Mesothelial cell of epicardium (in vitro differentiated cells): Measurements from ENCODE around the gene PRPF6. TPM values are rescaled to one million over a fixed set of nuclear protein-coding genes. Genes with fewer than 3 reads are reported as not detected.

Experiments
- DNase-seq, 2 experiments: peaks; one replicate each; pipeline ENCODE4 v3.0.0; 2021; ENCODE audit warnings: low spot score in 2 of 2; ENCODE audit not compliant: unreplicated experiment in 2 of 2
- H3K27ac Mint-ChIP-seq: 2 replicates; pipeline ENCODE4 v1.8.0; 2021; ENCODE audit warnings: mixed read lengths
- H3K27me3 Mint-ChIP-seq: 2 replicates; pipeline ENCODE4 v1.8.0; 2021; ENCODE audit warnings: low read depth, mixed read lengths
- H3K36me3 Mint-ChIP-seq: 2 replicates; pipeline ENCODE4 v1.8.0; 2021; ENCODE audit warnings: mixed read lengths
- H3K4me1 Mint-ChIP-seq: 2 replicates; pipeline ENCODE4 v1.8.0; 2021; ENCODE audit warnings: mixed read lengths
- H3K4me3 Mint-ChIP-seq: 2 replicates; pipeline ENCODE4 v1.8.0; 2021; ENCODE audit warnings: mild to moderate bottlenecking, moderate library complexity, mixed read lengths
- H3K9me3 Mint-ChIP-seq: 2 replicates; pipeline ENCODE4 v1.8.0; 2021; ENCODE audit warnings: mixed read lengths
- total RNA-seq: library from RNA; stranded (reverse); gene quantifications from 3 replicates; pipeline ENCODE4 v1.2.1, GENCODE V29; 2021
- TF ChIP-seq, protein P1 (sequence below): fragments of 200-600 bp; sonication (generic); IDR thresholded peaks from one replicate; pipeline ENCODE4 v1.5.0; 2021; ENCODE audit warnings: antibody characterized with exemption; ENCODE audit not compliant: unreplicated experiment

The PRPF6 gene
- total RNA-seq, 1 donor from 2014 or later = 65.9 TPM

DNA sequence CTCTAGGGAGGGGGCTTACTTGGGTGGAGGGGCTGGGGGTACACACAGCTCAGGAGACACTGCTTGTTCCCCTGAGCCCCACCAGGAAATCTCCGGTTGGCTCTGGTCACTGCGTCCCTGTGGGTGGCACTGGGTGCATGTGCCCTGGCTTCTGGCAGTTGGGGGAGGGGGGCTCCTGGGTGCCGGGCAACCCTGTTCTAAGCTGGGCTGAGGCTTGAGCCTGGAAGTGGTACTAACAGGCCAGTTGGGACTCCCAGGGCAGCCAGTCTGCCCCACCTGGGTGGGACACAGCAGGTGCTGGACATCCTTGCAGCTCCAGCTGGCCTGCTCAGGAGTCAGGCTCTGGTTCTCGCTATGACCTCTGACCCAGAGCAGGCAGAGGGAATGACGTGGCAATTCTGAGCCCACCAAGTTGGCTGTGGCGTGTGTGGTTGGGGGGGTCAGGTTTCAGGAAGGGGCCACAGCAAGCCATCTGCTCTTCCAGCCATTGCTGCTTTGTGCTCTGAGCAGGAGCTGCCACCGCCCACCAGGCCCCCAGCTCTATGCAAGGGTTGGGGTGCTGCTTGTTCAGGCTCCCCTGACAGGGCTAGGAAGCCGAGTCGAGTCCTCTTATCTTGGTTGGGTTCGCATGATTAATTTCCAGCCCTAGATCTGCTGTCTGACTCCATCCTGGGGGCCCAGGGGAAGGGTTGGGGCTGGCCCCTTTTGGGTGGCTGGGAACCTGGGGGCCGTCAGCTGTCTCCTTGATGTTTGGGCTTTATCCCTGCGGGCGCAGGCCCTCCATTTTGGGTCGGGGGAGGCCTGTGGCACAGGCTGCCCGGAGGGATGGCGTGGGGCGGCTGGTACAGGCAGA, 55.6 kb downstream of the PRPF6 start:
- Mint-ChIP-seq H3K9me3 (no peaks in the 10 kb centered on the region), H3K4me3 (no peak overlapping the region), H3K27ac (no peak overlapping the region), H3K27me3 (peaks cover 43% of the 10 kb centered on the region), H3K4me1 (peaks cover 8% of the 10 kb centered on the region), H3K36me3 (peaks cover 4% of the 10 kb centered on the region)
- DNase-seq = no peak
- TF ChIP-seq, protein P1, sequence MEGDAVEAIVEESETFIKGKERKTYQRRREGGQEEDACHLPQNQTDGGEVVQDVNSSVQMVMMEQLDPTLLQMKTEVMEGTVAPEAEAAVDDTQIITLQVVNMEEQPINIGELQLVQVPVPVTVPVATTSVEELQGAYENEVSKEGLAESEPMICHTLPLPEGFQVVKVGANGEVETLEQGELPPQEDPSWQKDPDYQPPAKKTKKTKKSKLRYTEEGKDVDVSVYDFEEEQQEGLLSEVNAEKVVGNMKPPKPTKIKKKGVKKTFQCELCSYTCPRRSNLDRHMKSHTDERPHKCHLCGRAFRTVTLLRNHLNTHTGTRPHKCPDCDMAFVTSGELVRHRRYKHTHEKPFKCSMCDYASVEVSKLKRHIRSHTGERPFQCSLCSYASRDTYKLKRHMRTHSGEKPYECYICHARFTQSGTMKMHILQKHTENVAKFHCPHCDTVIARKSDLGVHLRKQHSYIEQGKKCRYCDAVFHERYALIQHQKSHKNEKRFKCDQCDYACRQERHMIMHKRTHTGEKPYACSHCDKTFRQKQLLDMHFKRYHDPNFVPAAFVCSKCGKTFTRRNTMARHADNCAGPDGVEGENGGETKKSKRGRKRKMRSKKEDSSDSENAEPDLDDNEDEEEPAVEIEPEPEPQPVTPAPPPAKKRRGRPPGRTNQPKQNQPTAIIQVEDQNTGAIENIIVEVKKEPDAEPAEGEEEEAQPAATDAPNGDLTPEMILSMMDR = no peak

DNA sequence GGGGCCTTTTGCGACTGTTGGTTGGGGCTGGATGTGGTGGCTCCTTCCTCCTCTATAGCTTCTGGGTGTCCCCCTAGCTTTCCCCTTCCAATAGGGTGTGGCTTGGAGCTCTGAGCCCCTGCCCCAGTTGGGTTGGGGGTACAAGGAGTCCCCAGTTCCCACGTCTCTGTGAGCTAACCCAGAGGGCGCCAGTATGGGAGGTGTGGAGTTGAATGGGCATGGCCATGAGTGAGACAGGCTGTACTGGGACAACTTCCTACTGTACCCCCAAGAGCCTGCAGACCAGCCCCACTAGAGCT, 56.2 kb downstream of the PRPF6 start:
- no peak for DNase-seq
- Mint-ChIP-seq H3K4me3 (no peak overlapping the region), H3K4me1 (peaks cover 8% of the 10 kb centered on the region), H3K27ac (no peak overlapping the region), H3K27me3 (peaks cover 49% of the 10 kb centered on the region), H3K36me3 (peaks cover 4% of the 10 kb centered on the region), H3K9me3 (no peaks in the 10 kb centered on the region)
- TF ChIP-seq, protein P1 = no peak

DNA sequence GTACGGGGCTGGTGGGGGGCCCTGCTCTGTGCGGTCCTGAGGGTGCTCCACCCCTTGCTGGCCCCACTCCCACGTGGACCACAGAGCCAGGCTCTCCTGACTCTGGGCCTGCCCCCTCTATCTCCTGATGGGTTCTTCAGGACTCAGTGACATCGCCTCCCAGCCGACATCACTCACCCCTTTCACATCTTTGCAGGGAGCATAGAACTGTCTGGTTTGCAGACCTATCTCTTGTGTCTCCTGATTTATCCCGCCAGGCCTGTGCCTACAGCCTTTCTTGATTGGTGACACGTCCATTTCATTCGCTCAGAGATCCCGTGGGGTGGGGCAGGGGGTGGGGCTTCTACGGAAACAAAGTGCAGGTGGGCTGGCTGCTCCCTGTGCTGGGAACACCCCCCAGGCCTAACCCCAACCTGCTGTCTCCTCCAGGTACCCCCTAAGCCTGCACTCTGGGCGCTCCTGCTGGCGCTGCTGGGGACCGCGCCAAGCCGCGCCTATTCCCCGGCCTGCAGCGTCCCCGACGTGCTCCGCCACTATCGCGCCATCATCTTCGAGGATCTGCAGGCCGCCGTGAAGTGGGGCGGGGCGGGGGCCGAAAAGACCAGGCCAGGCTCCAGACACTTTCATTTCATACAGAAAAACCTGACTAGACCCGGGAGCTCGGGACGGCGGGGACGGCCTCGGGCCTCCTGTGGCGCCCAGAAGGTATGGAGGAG, 56.7 kb downstream of the PRPF6 start:
- Mint-ChIP-seq H3K4me1 (peaks cover 8% of the 10 kb centered on the region), H3K4me3 (peak overlapping the region; percentile 46), H3K27me3 (peaks cover 50% of the 10 kb centered on the region), H3K9me3 (no peaks in the 10 kb centered on the region), H3K36me3 (peaks cover 4% of the 10 kb centered on the region), H3K27ac (no peak overlapping the region)
- DNase-seq = no peak
- TF ChIP-seq, protein P1 = no peak

DNA sequence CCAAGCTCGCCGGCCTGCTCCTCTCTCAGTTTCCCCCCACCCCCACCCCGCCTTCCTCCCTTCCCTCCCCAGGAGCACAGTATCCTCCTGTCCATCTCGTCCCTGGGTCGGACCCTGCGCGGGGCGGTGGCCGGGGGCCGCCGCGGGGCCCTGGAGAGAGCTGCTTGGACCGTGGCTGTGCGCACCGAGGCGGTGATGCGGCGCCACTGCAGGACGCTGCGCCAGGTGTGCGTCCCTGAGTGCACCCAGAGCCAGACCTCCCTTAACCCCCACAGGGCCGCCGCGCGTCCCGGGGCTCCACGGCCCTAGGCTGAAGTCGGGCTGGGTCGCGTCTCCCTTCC, 57.3 kb downstream of the PRPF6 start:
- H3K27ac Mint-ChIP-seq = no peak overlapping the region
- H3K9me3 Mint-ChIP-seq = no peaks in the 10 kb centered on the region
- H3K4me3 Mint-ChIP-seq = peak overlapping the region; percentile 17
- peaks cover 52% of the 10 kb centered on the region for H3K27me3 Mint-ChIP-seq
- DNase-seq = no peak
- peaks cover 8% of the 10 kb centered on the region for H3K4me1 Mint-ChIP-seq
- TF ChIP-seq, protein P1 = no peak
- H3K36me3 Mint-ChIP-seq = peaks cover 4% of the 10 kb centered on the region

DNA sequence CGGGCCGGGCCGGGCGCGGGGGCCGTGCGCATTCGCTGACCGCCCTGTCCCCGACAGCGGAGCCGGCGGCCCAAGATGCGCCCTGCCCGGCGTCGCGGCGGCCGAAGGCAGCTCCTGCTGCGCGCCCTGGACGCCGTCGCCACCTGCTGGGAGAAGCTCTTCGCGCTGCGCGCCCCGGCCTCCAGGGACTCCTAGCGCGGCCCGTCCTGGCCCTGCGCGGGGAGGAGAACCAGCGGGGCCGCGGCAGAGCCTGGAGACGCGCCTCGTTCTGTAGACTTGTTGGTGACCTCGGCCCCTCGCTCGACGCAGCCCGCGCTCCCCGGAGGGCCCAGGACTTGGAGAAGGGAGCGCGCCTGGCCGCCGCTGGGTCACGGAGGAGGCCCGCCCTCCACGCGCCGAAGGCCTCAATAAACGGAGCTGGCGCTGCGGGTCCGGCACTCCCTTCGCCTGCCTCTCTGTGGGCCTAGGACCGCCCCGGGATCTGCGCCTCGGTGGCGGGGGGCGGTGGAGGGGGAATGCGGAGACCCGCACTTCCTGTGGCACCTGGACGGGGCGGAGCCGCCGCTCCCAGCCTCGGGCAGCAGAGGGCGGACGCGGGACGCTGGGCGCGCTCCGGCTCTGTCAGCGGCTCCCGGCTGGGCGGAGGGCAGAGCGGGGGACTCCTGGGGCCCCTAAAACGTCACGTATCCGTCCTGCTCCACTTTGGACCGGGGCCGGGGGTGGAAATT, 57.8 kb downstream of the PRPF6 start:
- no peaks in the 10 kb centered on the region for H3K9me3 Mint-ChIP-seq
- no peak overlapping the region for H3K27ac Mint-ChIP-seq
- TF ChIP-seq, protein P1 = peak; percentile 72
- DNase-seq = peak; percentile 68 to 86
- peaks cover 57% of the 10 kb centered on the region for H3K27me3 Mint-ChIP-seq
- peaks cover 8% of the 10 kb centered on the region for H3K4me1 Mint-ChIP-seq
- H3K4me3 Mint-ChIP-seq = peak overlapping the region; percentile 56
- peaks cover 2% of the 10 kb centered on the region for H3K36me3 Mint-ChIP-seq
